ENCODE measurements around the gene VENTX. TPM values are rescaled to one million over a fixed set of nuclear protein-coding genes. Genes with fewer than 3 reads are reported as not detected.

The VENTX gene
- polyA plus RNA-seq, 3 donors: 1.4 to 56.0 (median 1.6) TPM

- peak overlapping the region; percentile 78 for H3K9ac ChIP-seq (ENCODE audit: insufficient read depth, low read length, poor library complexity, severe bottlenecking)
- H3K9me3 Mint-ChIP-seq: no peaks in the 10 kb centered on the region
- peak; percentile 98 to 100 (median 100) for DNase-seq
Observed at GRCh38 chr10:133258818-133259601, 21.4 kb downstream of the VENTX start.

DNA sequence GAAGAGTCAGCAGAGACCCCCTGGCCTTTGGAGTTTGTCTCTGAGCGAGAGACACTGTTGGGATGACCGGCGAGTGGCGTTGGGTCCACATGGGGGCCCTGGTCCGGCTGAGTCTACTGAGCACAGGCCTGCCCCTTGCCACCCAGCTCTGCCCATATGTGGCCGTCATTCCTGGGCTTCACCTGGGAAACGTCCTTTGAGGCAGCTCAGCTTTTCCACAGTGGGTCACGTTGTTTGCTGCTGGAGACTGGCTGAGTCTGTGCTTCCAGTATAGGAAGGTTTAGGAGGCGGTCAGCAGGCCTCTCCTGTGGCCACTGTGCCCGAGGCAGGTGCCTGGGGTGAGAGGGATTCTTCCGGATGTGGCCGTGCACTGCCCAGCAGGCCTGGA is 21.9 kb downstream of the VENTX start:
- peak overlapping the region; percentile 59 to 76 for H3K4me3 Mint-ChIP-seq
- peak overlapping the region; percentile 96 to 99 (median 98) for H3K27ac Mint-ChIP-seq
- peaks cover 14 to 24% of the 10 kb centered on the region in 2 donors for H3K36me3 Mint-ChIP-seq
- peak overlapping the region; percentile 78 for H3K9ac ChIP-seq (ENCODE audit: insufficient read depth, low read length, poor library complexity, severe bottlenecking)
- no peaks in the 10 kb centered on the region for H4K20me1 ChIP-seq (ENCODE audit: insufficient read depth, low read length)
- H3K79me2 ChIP-seq (ENCODE audit: insufficient read depth, low read length): no peaks in the 10 kb centered on the region
- TF ChIP-seq, protein P1, sequence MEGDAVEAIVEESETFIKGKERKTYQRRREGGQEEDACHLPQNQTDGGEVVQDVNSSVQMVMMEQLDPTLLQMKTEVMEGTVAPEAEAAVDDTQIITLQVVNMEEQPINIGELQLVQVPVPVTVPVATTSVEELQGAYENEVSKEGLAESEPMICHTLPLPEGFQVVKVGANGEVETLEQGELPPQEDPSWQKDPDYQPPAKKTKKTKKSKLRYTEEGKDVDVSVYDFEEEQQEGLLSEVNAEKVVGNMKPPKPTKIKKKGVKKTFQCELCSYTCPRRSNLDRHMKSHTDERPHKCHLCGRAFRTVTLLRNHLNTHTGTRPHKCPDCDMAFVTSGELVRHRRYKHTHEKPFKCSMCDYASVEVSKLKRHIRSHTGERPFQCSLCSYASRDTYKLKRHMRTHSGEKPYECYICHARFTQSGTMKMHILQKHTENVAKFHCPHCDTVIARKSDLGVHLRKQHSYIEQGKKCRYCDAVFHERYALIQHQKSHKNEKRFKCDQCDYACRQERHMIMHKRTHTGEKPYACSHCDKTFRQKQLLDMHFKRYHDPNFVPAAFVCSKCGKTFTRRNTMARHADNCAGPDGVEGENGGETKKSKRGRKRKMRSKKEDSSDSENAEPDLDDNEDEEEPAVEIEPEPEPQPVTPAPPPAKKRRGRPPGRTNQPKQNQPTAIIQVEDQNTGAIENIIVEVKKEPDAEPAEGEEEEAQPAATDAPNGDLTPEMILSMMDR (IDR thresholded peaks at IDR 0.05): no peak
- peaks cover 0 to 6% (median 2%) of the 10 kb centered on the region in 3 donors for H3K27me3 Mint-ChIP-seq (ENCODE audit: low read depth in 3 of 3)
- no peaks in the 10 kb centered on the region for H3K9me3 ChIP-seq (replicated peaks in 1 of 2; ENCODE audit: control insufficient read depth in 1 of 2, insufficient read depth in 1 of 2, low read length in 2 of 2)
- peaks cover 72% of the 10 kb centered on the region for H3K4me1 Mint-ChIP-seq
- peaks cover 74 to 86% of the 10 kb centered on the region in 2 donors for H3K4me1 ChIP-seq (ENCODE audit: control insufficient read depth in 1 of 2, insufficient read depth in 2 of 2, low read length in 2 of 2)
- H3K36me3 ChIP-seq (replicated peaks in 1 of 2; ENCODE audit: control insufficient read depth in 1 of 2, insufficient read depth in 2 of 2, low read length in 2 of 2): peaks cover 9 to 15% of the 10 kb centered on the region in 2 donors
- H2AFZ ChIP-seq (ENCODE audit: insufficient read depth, low read depth, low read length, poor library complexity, severe bottlenecking): no peak overlapping the region
- H3K9me3 Mint-ChIP-seq: no peaks in the 10 kb centered on the region
- intact Hi-C loops (cut with micrococcal nuclease): loop anchor here (1.0 to 10.0 kb wide), 6 partner anchors 19 to 247 kb away; partner anchors contain the start of genes TUBGCP2 (in 1 of the 2) and ZNF511 (in 1 of the 2)
- H3K4me3 ChIP-seq (replicated peaks in 1 of 3; ENCODE audit: low read depth in 2 of 3, low read length in 3 of 3): peak overlapping the region in 1 of 3 experiments; percentile 79
- no peaks in the 10 kb centered on the region for H3K27me3 ChIP-seq (ENCODE audit: control insufficient read depth in 2 of 2, insufficient read depth in 2 of 2, low read length in 2 of 2)
- DNase-seq: no peak
- 14% methylated on average over 12 of the region's 12 CpGs for WGBS (ENCODE audit: insufficient coverage)
- peak overlapping the region; percentile 69 for H3K4me2 ChIP-seq (replicated peaks; ENCODE audit: extremely low read depth, low read length, poor library complexity, severe bottlenecking)
- peak overlapping the region; percentile 94 to 97 for H3K27ac ChIP-seq (ENCODE audit: low read depth in 1 of 2, low read length in 2 of 2)

More at GRCh38 chr10:133258818-133259601, 21.4 kb downstream of the VENTX start:
- TF ChIP-seq, protein P1 (IDR thresholded peaks at IDR 0.05): no peak
- Histone ChIP-seq H3K4me3 (replicated peaks in 1 of 3; ENCODE audit: low read depth in 2 of 3, low read length in 3 of 3) (peak overlapping the region in 1 of 3 experiments; percentile 79), H4K20me1 (ENCODE audit: insufficient read depth, low read length) (no peaks in the 10 kb centered on the region), H3K9me3 (replicated peaks in 1 of 2; ENCODE audit: control insufficient read depth in 1 of 2, insufficient read depth in 1 of 2, low read length in 2 of 2) (no peaks in the 10 kb centered on the region), H3K27ac (ENCODE audit: low read depth in 1 of 2, low read length in 2 of 2) (peak overlapping the region; percentile 94 to 97), H3K4me1 (ENCODE audit: control insufficient read depth in 1 of 2, insufficient read depth in 2 of 2, low read length in 2 of 2) (peaks cover 74 to 86% of the 10 kb centered on the region in 2 donors), H3K4me2 (replicated peaks; ENCODE audit: extremely low read depth, low read length, poor library complexity, severe bottlenecking) (peak overlapping the region; percentile 69), H3K79me2 (ENCODE audit: insufficient read depth, low read length) (no peaks in the 10 kb centered on the region), H2AFZ (ENCODE audit: insufficient read depth, low read depth, low read length, poor library complexity, severe bottlenecking) (no peak overlapping the region), H3K27me3 (ENCODE audit: control insufficient read depth in 2 of 2, insufficient read depth in 2 of 2, low read length in 2 of 2) (no peaks in the 10 kb centered on the region), H3K36me3 (replicated peaks in 1 of 2; ENCODE audit: control insufficient read depth in 1 of 2, insufficient read depth in 2 of 2, low read length in 2 of 2) (peaks cover 9 to 15% of the 10 kb centered on the region in 2 donors)
- H3K27me3 Mint-ChIP-seq (ENCODE audit: low read depth in 3 of 3): peaks cover 0 to 6% (median 2%) of the 10 kb centered on the region in 3 donors
- H3K27ac Mint-ChIP-seq: peak overlapping the region; percentile 96 to 99 (median 98)
- WGBS (ENCODE audit: insufficient coverage): 4% methylated on average over 24 of the region's 24 CpGs
- peaks cover 72% of the 10 kb centered on the region for H3K4me1 Mint-ChIP-seq
- peaks cover 13 to 20% of the 10 kb centered on the region in 2 donors for H3K36me3 Mint-ChIP-seq
- peak overlapping the region; percentile 59 to 76 for H3K4me3 Mint-ChIP-seq
- intact Hi-C loops (cut with micrococcal nuclease): loop anchor here (1.0 to 10.0 kb wide), 6 partner anchors 20 to 247 kb away; partner anchors contain the start of genes TUBGCP2 (in 1 of the 2) and ZNF511 (in 1 of the 2)
